HG02571 (cell line): Measurements from ENCODE around the gene MRRF.

Experiments used
- ATAC-seq: cut with Tn5 transposase; IDR thresholded peaks from one replicate; pipeline ENCODE4 v1.9.1; 2021; ENCODE audit warnings: mild to moderate bottlenecking, moderate library complexity; ENCODE audit not compliant: unreplicated experiment

The MRRF gene

DNA sequence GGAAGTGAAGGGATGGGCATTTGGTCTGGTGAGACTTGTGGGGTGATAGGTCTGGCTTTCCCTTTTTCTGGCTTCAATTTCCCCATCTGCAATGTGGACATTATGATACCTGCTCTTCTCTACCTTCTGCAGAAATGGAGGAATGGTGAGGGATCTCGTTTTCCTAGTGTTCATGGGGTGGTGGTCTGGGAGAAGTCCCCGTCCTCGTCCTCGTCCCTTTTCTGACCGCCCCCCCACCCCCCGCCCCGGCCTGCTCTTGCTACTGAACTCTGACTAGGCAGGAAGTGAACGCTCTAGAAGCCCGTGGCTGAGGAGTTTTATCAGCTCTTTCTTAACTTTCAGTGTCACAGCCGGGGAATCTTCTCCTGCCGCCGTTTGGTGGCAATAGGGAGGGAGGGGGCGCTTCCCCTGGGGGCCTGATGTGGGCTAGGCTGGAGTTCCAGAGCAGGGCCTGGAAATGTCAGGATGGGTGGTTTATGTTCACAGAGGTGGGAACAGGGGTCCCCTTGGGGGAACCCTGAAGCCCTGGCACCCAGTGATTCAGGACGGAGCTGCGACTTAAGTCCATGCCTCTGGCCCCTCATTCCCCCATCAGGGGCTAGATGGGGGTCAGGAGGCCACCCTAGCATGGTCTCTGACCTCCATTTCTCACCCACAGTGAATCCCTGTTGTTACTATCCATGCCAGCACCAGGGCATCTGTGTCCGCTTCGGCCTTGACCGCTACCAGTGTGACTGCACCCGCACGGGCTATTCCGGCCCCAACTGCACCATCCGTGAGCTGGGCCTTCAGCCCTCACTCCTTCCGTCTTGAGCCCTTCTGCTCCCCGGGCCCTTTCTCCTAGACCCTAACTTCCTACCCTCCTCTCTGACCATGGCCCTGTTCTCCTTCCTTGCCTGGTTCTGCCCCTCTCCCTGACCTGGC lies 112.8 kb downstream of the MRRF start:
- ATAC-seq, result no peak

DNA sequence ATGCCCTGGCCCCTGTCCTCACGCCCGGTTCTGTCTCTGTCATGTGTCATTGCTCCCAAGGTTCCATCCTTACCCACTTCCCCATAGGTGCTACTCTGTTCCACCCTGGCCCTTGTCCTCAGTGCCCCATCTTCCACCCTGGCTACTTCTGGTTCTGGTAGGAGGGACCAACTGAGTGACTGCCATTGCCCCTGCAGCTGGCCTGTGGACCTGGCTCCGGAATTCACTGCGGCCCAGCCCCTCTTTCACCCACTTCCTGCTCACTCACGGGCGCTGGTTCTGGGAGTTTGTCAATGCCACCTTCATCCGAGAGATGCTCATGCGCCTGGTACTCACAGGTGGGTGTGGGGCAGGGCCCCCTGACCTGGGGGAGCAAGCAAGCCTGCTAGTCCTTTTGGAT lies 113.6 kb downstream of the MRRF start:
- no peak for ATAC-seq

DNA sequence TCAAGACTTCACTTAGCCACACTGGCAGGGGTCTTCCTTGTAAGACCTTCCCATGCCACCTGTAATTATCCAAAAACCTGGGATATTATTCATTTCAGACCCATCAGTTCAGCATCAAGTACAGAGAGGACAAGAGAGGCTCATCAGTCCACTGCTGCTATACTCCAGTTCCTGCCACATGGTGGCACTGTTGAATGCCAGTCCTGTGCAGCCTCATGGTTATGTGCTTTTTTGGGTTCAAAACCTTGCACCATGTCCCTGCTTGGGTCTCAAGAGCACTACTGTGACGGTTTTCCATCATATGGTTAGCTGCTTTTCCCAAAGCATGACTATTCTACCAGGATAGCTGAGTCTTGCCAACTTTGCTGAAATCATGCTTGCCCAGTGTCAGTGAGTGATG lies 114.7 kb downstream of the MRRF start:
- no peak for ATAC-seq

DNA sequence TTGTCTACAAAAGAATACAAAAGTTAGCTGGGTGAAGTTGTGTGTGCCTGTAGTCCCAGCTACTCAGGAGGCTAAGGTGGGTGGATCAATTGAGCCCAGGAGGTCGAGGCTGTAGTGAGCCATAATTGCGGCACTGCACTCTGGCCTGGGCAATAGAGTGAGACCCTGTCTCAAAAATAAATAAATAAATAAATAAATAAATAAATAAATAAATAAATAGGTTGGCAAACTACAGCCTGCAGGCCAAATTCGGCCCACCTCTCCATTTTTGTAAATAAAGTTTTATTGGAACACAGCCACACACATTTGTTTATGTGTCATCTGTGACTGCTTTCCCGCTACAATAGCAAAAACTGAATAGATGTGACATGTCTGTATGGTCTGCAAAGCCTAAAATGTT lies 115.6 kb downstream of the MRRF start:
- no peak for ATAC-seq
